Breast epithelium (tissue), 4 donors: ENCODE measurements around the gene QSOX1. TPM values are rescaled to one million over a fixed set of nuclear protein-coding genes. Genes with fewer than 3 reads are reported as not detected.

ENCODE experiments used
- DNase-seq, 2 donors: peaks; one replicate each; pipeline ENCODE4 v3.0.0-alpha.2; 2019; ENCODE audit warnings: low spot score in 2 of 2
- H3K27ac ChIP-seq, 2 donors: fragments of 200-600 bp; sonication (generic) in 1 of 2; one replicate each; pipeline ENCODE4 v1.5.1; 2016 to 2019; ENCODE audit warnings: mild to moderate bottlenecking in 1 of 2
- H3K27me3 ChIP-seq, 2 donors: fragments of 200-600 bp; sonication (generic) in 1 of 2; one replicate each; pipeline versions ENCODE4 v1.5.1 to v1.6.0; 2017 to 2019; ENCODE audit warnings: control low read depth in 1 of 2, mild to moderate bottlenecking in 1 of 2
- H3K36me3 ChIP-seq: fragments of 200-600 bp; one replicate; pipeline ENCODE4 v1.5.1; 2019
- H3K4me1 ChIP-seq, 2 donors: fragments of 200-600 bp; sonication (generic); one replicate each; pipeline ENCODE4 v1.5.1; 2016 to 2019; ENCODE audit warnings: control low read depth in 1 of 2
- H3K4me3 ChIP-seq, 3 donors: fragments of 200-600 bp; sonication (generic); 1 replicate in 2 of 3; 2 replicates in 1 of 3; pipeline ENCODE4 v1.5.1; 2016 to 2019; ENCODE audit warnings: mild to moderate bottlenecking in 3 of 3, moderate library complexity in 2 of 3
- H3K9me3 ChIP-seq, 2 donors: fragments of 200-600 bp; sonication (generic) in 1 of 2; one replicate each; pipeline ENCODE4 v1.5.1; 2016 to 2019; ENCODE audit warnings: control low read depth in 1 of 2
- CTCF ChIP-seq, 3 donors: fragments of 450-650 bp; IDR thresholded peaks; one replicate each; pipeline ENCODE4 v1.5.1; 2016 to 2017; ENCODE audit warnings: antibody characterized with exemption in 3 of 3, mild to moderate bottlenecking in 3 of 3, moderate library complexity in 3 of 3
- POLR2A ChIP-seq: fragments of 450-650 bp; IDR thresholded peaks from one replicate; pipeline ENCODE4 v1.6.1; 2016; ENCODE audit warnings: antibody characterized with exemption, mild to moderate bottlenecking, moderate library complexity
- POLR2AphosphoS5 ChIP-seq, 3 donors: sonication (generic); formaldehyde crosslinking; IDR thresholded peaks; one replicate each; pipeline ENCODE4 v1.6.1; 2017; ENCODE audit warnings: antibody characterized with exemption in 3 of 3
- intact Hi-C: fragments of 100-400 bp; cut with DNase I; formaldehyde crosslinking; loops from one replicate; pipeline ENCODE4 v1.15.1; 2023; ENCODE audit warnings: low total_unique reads
- total RNA-seq, 3 donors: library from RNA; depleted of rRNA; stranded (reverse); fragments of >200 nt; gene quantifications; one replicate each; pipeline ENCODE4 v1.1.0, GENCODE V29; 2016

QSOX1 gene
- total RNA-seq, 3 donors from 2014 or later = 43.3 to 85.5 (median 67.5) TPM

- Histone ChIP-seq H3K9me3 (peaks cover 0 to 4% of the 10 kb centered on the region in 2 donors), H3K27me3 (no peaks in the 10 kb centered on the region), H3K4me3 (no peak overlapping the region), H3K27ac (no peak overlapping the region), H3K4me1 (no peaks in the 10 kb centered on the region), H3K36me3 (no peaks in the 10 kb centered on the region)
- TF ChIP-seq CTCF (IDR thresholded peaks at IDR 0.05) = no peak
- TF ChIP-seq POLR2AphosphoS5 (IDR thresholded peaks at IDR 0.05) = no peak
- no peak for TF ChIP-seq POLR2A
- intact Hi-C loops = no loop called here
- DNase-seq = no peak
Observed at GRCh38 chr1:180136968-180137356, 17.7 kb upstream of the QSOX1 start.

GRCh38 chr1:180137776-180138175 is 16.9 kb upstream of the QSOX1 start:
- Histone ChIP-seq H3K36me3 (no peaks in the 10 kb centered on the region), H3K27me3 (no peaks in the 10 kb centered on the region), H3K4me1 (no peaks in the 10 kb centered on the region), H3K9me3 (peaks cover 0 to 4% of the 10 kb centered on the region in 2 donors), H3K27ac (no peak overlapping the region), H3K4me3 (no peak overlapping the region)
- no peak for DNase-seq
- intact Hi-C loops = no loop called here
- no peak for TF ChIP-seq POLR2AphosphoS5 (IDR thresholded peaks at IDR 0.05)
- no peak for TF ChIP-seq POLR2A
- TF ChIP-seq CTCF (IDR thresholded peaks at IDR 0.05) = no peak

GRCh38 chr1:180141381-180141934 is 13.2 kb upstream of the QSOX1 start:
- Histone ChIP-seq H3K27me3 (no peaks in the 10 kb centered on the region), H3K36me3 (no peaks in the 10 kb centered on the region), H3K9me3 (peaks cover 0 to 2% of the 10 kb centered on the region in 2 donors), H3K27ac (no peak overlapping the region), H3K4me1 (no peaks in the 10 kb centered on the region), H3K4me3 (no peak overlapping the region)
- no peak for DNase-seq
- TF ChIP-seq POLR2A (no peak), POLR2AphosphoS5 (IDR thresholded peaks at IDR 0.05) (no peak), CTCF (IDR thresholded peaks at IDR 0.05) (no peak)
- intact Hi-C loops = no loop called here

GRCh38 chr1:180143359-180143758 is 11.3 kb upstream of the QSOX1 start:
- no peaks in the 10 kb centered on the region for H3K4me1 ChIP-seq
- no peaks in the 10 kb centered on the region for H3K27me3 ChIP-seq
- H3K9me3 ChIP-seq = no peaks in the 10 kb centered on the region
- H3K4me3 ChIP-seq = no peak overlapping the region
- TF ChIP-seq POLR2AphosphoS5 (IDR thresholded peaks at IDR 0.05) (no peak), CTCF (IDR thresholded peaks at IDR 0.05) (no peak), POLR2A (no peak)
- H3K36me3 ChIP-seq = no peaks in the 10 kb centered on the region
- H3K27ac ChIP-seq = no peak overlapping the region
- no peak for DNase-seq
- intact Hi-C loops = no loop called here

- Histone ChIP-seq H3K27me3 (no peaks in the 10 kb centered on the region), H3K9me3 (no peaks in the 10 kb centered on the region), H3K4me1 (no peaks in the 10 kb centered on the region), H3K4me3 (no peak overlapping the region), H3K36me3 (no peaks in the 10 kb centered on the region), H3K27ac (no peak overlapping the region)
- DNase-seq = no peak
- TF ChIP-seq CTCF (IDR thresholded peaks at IDR 0.05) = no peak
- no peak for TF ChIP-seq POLR2A
- TF ChIP-seq POLR2AphosphoS5 (IDR thresholded peaks at IDR 0.05) = no peak
- intact Hi-C loops = no loop called here
Observed at GRCh38 chr1:180144659-180145357, 9.9 kb upstream of the QSOX1 start.
